GM13977 (cell line): Measurements from ENCODE around the gene OSM.
A peak's percentile ranks its signal among the peaks of the same experiment; 100 is the strongest.

ENCODE experiments used
- DNase-seq: peaks from one replicate; pipeline ENCODE4 v3.0.0; 2012; ENCODE audit warnings: low spot score
- in situ Hi-C: fragments of 300-500 bp; cut with MboI; formaldehyde crosslinking; loops from one replicate; pipeline ENCODE4 v1.12.0; 2022; ENCODE audit warnings: low sequenced_read_pairs, low pct_unique_long_range_greater_than_20kb, mixed read lengths, inconsistent platforms; ENCODE audit not compliant: unreplicated experiment
- TF ChIP-seq, protein P1 (sequence below): IDR thresholded peaks from 2 replicates; pipeline ENCODE4 v1.5.1; 2012; ENCODE audit warnings: mild to moderate bottlenecking, control low read depth; ENCODE audit not compliant: insufficient read depth; ENCODE audit errors: extremely low read depth, missing control alignments

OSM gene

DNA sequence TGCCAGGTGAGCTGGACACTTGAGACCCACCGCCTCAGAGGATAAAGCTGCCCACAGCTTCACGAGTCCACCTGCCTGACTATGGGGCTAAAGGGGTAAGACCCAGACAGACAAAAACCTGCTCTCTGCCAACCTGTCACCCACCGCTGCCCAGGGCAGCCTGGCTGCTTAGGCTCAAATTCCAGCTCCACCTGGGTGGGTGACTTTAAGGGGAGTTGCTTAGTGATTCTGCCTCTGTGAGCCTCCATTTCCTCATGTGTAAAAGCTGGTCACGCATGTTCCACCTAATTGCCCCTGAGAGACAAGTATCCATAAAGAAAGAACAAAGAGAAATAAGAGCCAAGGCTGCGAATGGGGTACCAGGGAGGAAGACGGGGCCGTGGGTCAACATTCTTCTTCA lies 26.4 kb upstream of the OSM start:
- TF ChIP-seq, protein P1, sequence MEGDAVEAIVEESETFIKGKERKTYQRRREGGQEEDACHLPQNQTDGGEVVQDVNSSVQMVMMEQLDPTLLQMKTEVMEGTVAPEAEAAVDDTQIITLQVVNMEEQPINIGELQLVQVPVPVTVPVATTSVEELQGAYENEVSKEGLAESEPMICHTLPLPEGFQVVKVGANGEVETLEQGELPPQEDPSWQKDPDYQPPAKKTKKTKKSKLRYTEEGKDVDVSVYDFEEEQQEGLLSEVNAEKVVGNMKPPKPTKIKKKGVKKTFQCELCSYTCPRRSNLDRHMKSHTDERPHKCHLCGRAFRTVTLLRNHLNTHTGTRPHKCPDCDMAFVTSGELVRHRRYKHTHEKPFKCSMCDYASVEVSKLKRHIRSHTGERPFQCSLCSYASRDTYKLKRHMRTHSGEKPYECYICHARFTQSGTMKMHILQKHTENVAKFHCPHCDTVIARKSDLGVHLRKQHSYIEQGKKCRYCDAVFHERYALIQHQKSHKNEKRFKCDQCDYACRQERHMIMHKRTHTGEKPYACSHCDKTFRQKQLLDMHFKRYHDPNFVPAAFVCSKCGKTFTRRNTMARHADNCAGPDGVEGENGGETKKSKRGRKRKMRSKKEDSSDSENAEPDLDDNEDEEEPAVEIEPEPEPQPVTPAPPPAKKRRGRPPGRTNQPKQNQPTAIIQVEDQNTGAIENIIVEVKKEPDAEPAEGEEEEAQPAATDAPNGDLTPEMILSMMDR = no peak
- in situ Hi-C loops = no loop called here
- no peak for DNase-seq

GRCh38 chr22:30292069-30292970 lies 25.7 kb upstream of the OSM start:
- no peak for DNase-seq
- in situ Hi-C loops = no loop called here
- TF ChIP-seq, protein P1 = no peak

DNA sequence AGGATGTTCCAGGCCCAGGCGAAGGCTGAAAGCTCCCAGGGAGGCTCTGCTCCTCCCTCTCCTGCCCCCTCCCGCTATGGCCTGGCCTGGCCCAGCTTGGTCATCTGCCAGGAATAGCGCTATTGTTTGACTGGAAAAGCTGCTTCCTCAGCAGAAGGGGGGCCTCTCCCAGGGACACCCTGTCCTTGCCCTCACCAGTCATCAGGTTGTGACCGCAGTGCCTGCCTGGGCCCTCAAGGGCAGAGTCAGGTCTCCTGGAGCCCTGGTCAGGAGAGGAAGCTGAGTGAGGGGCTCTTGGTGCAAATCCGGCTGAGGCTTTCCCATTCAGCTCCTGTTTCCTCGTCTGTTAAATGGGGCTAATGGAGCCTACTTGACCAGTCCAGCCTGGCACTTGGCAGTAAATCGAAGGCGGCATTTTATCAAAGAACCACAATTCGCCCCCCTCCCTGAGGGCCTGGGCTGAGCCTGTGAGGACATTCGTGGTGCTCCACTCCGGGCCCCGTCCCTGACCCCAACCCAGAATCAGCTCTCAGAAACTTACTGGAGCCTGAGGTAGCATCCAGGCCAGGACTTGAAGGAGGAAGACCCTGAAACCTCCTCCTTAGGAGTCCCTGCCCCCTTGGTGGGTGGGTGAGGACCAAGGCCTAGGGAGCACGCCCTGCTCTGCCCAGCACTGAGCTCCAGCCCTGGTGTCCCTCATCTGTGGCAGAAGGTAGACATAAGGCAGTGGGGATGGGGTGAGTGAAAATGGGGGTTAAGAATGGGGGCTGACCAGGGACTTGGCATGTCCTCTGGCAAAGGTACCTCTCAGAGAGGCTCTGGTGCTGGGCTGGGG lies 24.6 kb upstream of the OSM start:
- in situ Hi-C loops = no loop called here
- TF ChIP-seq, protein P1 = no peak
- DNase-seq = no peak

DNA sequence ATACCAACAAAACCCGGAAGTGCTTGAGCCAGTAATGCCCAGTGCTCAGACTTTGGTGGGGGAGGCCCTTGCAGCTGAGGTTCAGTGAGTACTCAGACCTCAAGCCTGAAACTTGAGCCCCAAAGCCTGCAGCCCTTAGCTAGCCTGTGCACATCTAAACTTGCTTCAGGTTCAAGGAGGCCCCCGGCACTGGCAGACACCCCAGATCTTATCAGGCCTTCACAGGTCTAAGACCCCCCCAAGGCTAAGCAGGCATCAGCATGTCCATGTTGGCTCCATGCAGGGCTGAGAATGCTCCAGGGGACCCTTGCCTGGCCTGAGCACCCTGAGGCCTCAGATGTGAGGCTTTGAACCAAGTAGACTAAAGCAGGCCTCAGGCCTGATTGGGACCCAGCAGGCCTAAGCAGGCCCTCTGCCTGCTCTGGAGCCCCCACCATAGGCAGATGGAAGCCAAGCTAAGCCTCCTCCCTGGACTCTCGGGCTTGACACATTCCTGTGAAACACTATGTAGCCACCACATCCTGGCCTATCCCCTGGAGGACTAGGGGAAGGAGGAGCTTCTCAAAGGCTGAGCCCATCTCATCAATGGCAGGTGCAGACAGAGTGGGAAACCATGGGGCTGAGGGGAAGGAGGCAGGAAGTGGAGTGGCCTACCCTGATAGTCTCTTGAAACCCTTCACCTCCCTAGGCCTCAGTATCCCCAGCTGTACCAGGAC lies 23.8 kb upstream of the OSM start:
- DNase-seq = peak; percentile 66
- in situ Hi-C loops = no loop called here
- TF ChIP-seq, protein P1 = no peak

- in situ Hi-C loops = loop anchor here (10.0 kb wide), 1 partner anchor 95 kb away; the partner anchor contains the start of gene RNF215
- no peak for DNase-seq
- TF ChIP-seq, protein P1 = no peak
Observed at GRCh38 chr22:30289980-30290313, 23.3 kb upstream of the OSM start.
